ENCODE results near the gene CPXM2. TPM values are rescaled to one million over a fixed set of nuclear protein-coding genes. Genes with fewer than 3 reads are reported as not detected.

Gene CPXM2
- total RNA-seq, 4 donors from 2014 or later = 2.1 to 48.2 (median 17.8) TPM

DNA sequence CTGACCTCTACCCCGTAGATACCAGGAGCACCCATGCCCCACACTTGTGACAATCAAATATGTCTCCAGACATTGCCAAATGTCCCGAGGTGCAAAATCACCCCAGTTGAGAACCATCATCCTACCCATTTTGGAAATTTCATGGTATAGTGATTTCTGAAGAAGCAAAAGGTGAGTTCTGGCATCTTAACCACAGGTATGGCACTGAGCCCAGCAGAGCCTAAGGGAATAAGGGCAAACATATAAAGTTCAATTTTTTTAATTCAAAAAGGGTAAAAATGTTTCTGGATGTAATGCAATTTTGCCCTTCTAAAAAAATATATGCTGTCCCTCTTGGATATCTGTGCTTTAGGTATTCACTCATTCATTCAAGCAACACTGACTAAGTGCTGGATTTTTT lies 30.5 kb upstream of the CPXM2 start:
- intact Hi-C loops (cut with DNase I; ENCODE audit: low total_unique reads) = no loop called here
- no peak overlapping the region for H3K27ac ChIP-seq
- H3K4me3 ChIP-seq = no peak overlapping the region
- no peaks in the 10 kb centered on the region for H3K9me3 ChIP-seq
- TF ChIP-seq, protein P1, sequence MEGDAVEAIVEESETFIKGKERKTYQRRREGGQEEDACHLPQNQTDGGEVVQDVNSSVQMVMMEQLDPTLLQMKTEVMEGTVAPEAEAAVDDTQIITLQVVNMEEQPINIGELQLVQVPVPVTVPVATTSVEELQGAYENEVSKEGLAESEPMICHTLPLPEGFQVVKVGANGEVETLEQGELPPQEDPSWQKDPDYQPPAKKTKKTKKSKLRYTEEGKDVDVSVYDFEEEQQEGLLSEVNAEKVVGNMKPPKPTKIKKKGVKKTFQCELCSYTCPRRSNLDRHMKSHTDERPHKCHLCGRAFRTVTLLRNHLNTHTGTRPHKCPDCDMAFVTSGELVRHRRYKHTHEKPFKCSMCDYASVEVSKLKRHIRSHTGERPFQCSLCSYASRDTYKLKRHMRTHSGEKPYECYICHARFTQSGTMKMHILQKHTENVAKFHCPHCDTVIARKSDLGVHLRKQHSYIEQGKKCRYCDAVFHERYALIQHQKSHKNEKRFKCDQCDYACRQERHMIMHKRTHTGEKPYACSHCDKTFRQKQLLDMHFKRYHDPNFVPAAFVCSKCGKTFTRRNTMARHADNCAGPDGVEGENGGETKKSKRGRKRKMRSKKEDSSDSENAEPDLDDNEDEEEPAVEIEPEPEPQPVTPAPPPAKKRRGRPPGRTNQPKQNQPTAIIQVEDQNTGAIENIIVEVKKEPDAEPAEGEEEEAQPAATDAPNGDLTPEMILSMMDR (IDR thresholded peaks at IDR 0.05) = no peak
- no peak for TF ChIP-seq POLR2A (IDR thresholded peaks at IDR 0.05)
- no peaks in the 10 kb centered on the region for H3K4me1 ChIP-seq
- no peaks in the 10 kb centered on the region for H3K27me3 ChIP-seq
- DNase-seq = no peak
- no peaks in the 10 kb centered on the region for H3K36me3 ChIP-seq

DNA sequence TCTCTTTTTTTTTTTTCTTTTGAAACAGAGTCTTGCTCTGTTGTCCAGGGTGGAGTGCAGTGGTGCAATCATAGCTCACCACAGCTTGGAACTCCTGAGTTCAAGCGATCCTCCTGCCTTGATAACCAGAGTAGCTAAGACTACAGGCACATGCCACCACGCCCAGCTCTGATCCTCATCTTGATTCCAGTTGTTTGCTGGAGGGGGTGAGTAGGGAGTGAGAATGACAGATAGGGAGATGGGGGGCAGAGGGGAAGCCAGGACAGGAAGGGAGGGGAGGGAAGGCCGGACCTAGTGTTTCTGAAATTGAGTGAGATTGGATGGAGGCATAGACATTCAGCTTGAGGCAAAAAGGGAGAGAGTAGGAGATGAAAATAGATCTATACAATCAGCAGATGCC lies 25.2 kb upstream of the CPXM2 start:
- intact Hi-C loops (cut with DNase I; ENCODE audit: low total_unique reads) = no loop called here
- no peaks in the 10 kb centered on the region for H3K36me3 ChIP-seq
- H3K4me1 ChIP-seq = no peaks in the 10 kb centered on the region
- DNase-seq = no peak
- no peaks in the 10 kb centered on the region for H3K9me3 ChIP-seq
- no peaks in the 10 kb centered on the region for H3K27me3 ChIP-seq
- no peak overlapping the region for H3K27ac ChIP-seq
- TF ChIP-seq, protein P1 (IDR thresholded peaks at IDR 0.05) = no peak
- H3K4me3 ChIP-seq = no peak overlapping the region

DNA sequence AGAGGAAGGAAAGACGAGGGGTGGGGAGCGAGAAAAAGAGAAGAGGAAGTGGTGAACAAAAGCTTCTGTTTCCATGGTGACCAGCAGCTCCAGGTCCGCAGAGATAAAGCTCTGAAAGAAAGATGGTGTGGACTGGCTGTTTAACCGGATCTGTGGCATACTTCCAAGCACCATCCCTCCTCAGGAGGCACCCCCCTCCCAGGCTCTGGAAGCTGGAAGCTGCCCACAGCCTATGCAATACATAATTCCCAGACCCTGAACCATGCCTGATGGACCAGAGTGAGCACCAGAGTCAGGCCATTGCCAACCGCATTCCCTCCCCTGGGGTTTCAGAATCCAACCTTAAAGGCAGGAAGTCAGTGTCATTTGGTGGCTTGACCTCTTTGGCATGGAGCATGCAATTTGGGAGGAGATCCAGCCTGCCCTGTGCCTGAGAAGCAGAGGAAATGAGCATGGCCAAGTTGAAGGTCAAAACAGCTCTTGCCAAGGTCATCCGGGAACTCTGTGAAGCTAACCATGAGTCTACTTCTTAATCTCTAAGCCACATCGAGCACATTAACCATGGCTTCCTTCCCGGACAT lies 22.2 kb upstream of the CPXM2 start:
- intact Hi-C loops (cut with DNase I; ENCODE audit: low total_unique reads) = no loop called here
- H3K27me3 ChIP-seq = no peaks in the 10 kb centered on the region
- H3K9me3 ChIP-seq = no peaks in the 10 kb centered on the region
- no peaks in the 10 kb centered on the region for H3K4me1 ChIP-seq
- H3K4me3 ChIP-seq = no peak overlapping the region
- peak; percentile 28 to 57 for DNase-seq
- no peak overlapping the region for H3K27ac ChIP-seq
- TF ChIP-seq, protein P1 (IDR thresholded peaks at IDR 0.05) = no peak
- TF ChIP-seq POLR2A (IDR thresholded peaks at IDR 0.05) = no peak
- no peaks in the 10 kb centered on the region for H3K36me3 ChIP-seq

DNA sequence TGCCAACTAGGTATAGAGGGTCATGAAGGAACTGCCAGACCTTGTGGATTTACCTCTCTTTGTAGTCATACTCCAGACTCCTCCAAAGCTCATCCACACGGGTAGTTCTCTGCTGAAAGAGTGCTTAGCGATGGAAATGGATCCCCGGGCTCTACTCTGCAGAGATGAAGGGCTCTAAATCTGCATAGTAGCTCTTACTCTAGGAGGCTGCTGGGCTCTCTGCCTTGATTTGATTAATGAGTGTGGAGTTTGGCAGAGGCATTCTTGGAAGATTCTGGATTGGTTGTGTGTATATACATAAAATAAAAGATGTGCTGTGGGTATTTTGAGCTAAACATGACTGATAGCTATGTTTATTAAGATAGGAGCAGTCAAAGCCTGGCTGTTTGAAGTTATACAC lies 21.3 kb upstream of the CPXM2 start:
- intact Hi-C loops (cut with DNase I; ENCODE audit: low total_unique reads) = no loop called here
- H3K27me3 ChIP-seq = no peaks in the 10 kb centered on the region
- no peak overlapping the region for H3K27ac ChIP-seq
- no peak for DNase-seq
- no peaks in the 10 kb centered on the region for H3K36me3 ChIP-seq
- TF ChIP-seq POLR2A (IDR thresholded peaks at IDR 0.05) = no peak
- TF ChIP-seq, protein P1 (IDR thresholded peaks at IDR 0.05) = no peak
- no peaks in the 10 kb centered on the region for H3K9me3 ChIP-seq
- no peaks in the 10 kb centered on the region for H3K4me1 ChIP-seq
- no peak overlapping the region for H3K4me3 ChIP-seq

DNA sequence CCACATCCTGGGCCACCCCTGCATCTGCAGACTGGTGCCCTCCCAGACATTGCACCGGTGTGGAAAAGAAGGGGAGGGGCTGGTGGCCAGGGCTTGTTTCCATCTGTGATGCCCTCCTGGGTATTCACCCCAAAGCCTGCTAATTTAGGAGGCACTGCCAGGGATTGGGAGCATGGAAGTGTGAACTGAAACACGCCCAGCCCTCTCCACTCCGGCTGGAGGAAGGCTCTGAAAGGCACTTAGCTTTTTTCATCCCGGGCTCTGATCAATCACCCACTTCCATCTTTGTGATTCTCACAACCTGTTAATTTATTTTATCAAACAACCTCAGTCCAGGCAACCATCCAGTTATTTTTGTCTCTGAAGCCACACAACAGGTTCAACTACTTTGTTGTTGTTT lies 20.9 kb upstream of the CPXM2 start:
- no peaks in the 10 kb centered on the region for H3K4me1 ChIP-seq
- intact Hi-C loops (cut with DNase I; ENCODE audit: low total_unique reads) = no loop called here
- H3K27ac ChIP-seq = no peak overlapping the region

More for the DNA sequence above, 20.9 kb upstream of the CPXM2 start:
- no peak for DNase-seq
- no peaks in the 10 kb centered on the region for H3K36me3 ChIP-seq
- no peak overlapping the region for H3K4me3 ChIP-seq
- no peaks in the 10 kb centered on the region for H3K9me3 ChIP-seq
- H3K27me3 ChIP-seq = no peaks in the 10 kb centered on the region
- no peak for TF ChIP-seq POLR2A (IDR thresholded peaks at IDR 0.05)
- TF ChIP-seq, protein P1 (IDR thresholded peaks at IDR 0.05) = no peak

All from uterus (tissue), 4 donors.